Measurements from ENCODE around the gene GPD1L.

GPD1L gene

DNA sequence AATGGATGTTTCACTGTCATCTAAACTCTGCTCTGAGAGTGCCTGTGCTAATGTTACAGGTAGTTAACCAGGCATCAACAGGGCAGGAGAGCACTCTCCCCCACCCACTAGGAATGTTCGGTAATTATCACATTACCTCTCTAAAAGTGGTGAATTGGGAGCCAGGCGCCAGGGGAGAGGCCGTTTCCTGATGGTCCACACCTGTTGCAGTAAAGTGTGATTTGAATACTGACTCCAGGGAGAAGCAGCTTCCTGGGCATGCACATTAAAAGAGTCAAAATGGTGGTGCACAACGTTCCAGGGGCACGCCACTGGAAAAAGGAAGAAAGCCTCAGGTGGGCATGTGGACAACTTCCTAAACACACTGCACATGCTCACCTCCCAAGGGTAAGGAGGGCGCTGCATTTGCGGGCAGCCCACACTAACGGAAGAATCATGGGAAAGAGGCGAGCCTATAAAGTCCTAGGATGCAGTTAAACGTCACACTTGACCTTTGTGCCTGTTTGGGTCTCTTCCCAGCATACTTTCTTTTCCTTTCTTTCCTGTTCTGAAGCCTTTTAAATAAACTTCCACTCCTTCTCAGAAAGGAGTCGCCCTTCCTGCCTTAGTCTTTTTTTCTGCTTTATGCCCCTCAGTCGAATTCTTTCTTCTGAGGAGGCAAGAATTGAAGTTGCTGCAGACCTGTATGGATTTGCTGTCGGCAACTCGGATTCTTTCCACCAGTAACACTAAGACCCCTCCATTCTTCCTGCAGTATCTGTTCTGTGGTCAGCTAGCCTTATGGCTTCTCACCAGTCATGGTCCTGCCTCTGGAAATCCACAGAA is 28.9 kb upstream of the GPD1L start:
- Histone ChIP-seq H3K4me1 (no peaks in the 10 kb centered on the region), H3K27me3 (no peaks in the 10 kb centered on the region), H3K9me3 (no peaks in the 10 kb centered on the region), H3K4me3 (ENCODE audit: low read depth, low read length) (no peak overlapping the region), H3K36me3 (no peaks in the 10 kb centered on the region)
- no peak for DNase-seq
- TF ChIP-seq, protein P1, sequence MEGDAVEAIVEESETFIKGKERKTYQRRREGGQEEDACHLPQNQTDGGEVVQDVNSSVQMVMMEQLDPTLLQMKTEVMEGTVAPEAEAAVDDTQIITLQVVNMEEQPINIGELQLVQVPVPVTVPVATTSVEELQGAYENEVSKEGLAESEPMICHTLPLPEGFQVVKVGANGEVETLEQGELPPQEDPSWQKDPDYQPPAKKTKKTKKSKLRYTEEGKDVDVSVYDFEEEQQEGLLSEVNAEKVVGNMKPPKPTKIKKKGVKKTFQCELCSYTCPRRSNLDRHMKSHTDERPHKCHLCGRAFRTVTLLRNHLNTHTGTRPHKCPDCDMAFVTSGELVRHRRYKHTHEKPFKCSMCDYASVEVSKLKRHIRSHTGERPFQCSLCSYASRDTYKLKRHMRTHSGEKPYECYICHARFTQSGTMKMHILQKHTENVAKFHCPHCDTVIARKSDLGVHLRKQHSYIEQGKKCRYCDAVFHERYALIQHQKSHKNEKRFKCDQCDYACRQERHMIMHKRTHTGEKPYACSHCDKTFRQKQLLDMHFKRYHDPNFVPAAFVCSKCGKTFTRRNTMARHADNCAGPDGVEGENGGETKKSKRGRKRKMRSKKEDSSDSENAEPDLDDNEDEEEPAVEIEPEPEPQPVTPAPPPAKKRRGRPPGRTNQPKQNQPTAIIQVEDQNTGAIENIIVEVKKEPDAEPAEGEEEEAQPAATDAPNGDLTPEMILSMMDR (IDR thresholded peaks at IDR 0.05; ENCODE audit: low read depth, low read length) = no peak

DNA sequence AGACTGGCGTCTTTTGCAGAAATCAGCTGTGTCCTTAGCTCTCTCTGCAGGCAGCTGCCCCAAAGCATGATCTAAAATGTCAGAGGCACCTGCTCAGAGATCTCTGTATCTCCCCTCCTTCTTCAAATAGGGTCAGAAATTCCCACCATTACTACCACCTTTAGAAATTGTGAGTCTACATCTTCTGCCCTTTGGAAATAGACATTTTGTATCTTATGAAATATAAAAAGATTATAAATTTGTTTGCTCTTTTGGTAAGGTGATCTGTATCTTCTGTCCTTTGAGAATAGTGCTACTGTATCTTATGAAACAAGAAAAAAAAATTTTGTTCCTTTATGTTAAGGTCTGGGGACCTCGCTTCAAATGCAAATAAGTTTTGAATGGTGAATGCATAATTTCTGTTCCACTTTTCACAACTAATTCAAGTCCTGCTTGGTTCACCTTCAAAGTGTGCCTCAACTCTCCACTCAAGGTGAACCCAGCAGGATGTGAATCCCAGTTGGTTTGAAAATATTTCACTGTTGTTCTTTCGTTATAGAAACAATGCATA is 28.3 kb upstream of the GPD1L start:
- no peaks in the 10 kb centered on the region for H3K9me3 ChIP-seq
- TF ChIP-seq, protein P1 (IDR thresholded peaks at IDR 0.05; ENCODE audit: low read depth, low read length) = no peak
- H3K27me3 ChIP-seq = no peaks in the 10 kb centered on the region
- no peak overlapping the region for H3K4me3 ChIP-seq (ENCODE audit: low read depth, low read length)
- H3K4me1 ChIP-seq = no peaks in the 10 kb centered on the region
- no peaks in the 10 kb centered on the region for H3K36me3 ChIP-seq
- no peak for DNase-seq

DNA sequence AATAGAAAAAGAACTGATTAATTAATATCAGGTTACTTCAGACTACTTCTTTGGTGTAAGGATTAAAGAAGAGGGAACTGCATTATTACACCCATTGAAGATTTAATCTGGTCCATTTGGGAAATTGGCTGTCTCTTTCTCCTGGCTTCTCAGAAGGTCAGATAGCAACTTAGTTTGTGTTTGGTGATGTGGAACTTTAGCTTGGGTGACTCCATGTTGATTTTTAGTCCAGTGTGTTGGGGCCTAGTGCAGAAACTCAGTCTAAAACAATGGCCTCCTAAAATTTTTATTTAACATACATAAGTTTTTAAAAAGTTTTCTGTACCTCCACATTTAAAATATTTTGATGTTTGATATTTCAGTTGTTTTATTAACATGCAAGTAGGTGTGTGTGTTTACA is 27.6 kb upstream of the GPD1L start:
- no peak overlapping the region for H3K4me3 ChIP-seq (ENCODE audit: low read depth, low read length)
- TF ChIP-seq, protein P1 (IDR thresholded peaks at IDR 0.05; ENCODE audit: low read depth, low read length) = no peak

DNA sequence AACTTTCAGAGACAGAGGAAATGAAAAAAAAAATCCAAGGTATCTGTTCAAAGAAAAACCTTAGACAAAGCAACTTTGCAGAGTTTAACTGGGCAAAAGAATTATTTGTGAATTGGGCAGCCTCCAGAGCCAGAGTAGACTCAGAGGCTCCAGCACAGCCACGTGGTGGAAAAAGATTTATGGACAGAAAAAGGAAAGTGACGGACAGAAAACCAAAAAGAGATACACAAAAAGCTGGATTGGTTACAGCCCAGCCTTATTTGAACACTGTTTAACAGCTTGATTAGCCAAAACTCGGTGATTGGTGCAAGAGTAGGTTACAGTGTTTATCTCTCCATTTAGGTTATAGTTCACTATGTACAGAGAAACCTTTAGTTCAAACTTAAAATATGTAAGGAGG is 23.7 kb upstream of the GPD1L start:
- Histone ChIP-seq H3K36me3 (no peaks in the 10 kb centered on the region), H3K9me3 (no peaks in the 10 kb centered on the region), H3K4me3 (ENCODE audit: low read depth, low read length) (no peak overlapping the region), H3K4me1 (no peaks in the 10 kb centered on the region), H3K27me3 (no peaks in the 10 kb centered on the region)
- DNase-seq = no peak
- TF ChIP-seq, protein P1 (IDR thresholded peaks at IDR 0.05; ENCODE audit: low read depth, low read length) = no peak

More for the DNA sequence above, 27.6 kb upstream of the GPD1L start:
- H3K4me1 ChIP-seq = no peaks in the 10 kb centered on the region
- no peaks in the 10 kb centered on the region for H3K27me3 ChIP-seq
- DNase-seq = no peak
- no peaks in the 10 kb centered on the region for H3K9me3 ChIP-seq
- no peaks in the 10 kb centered on the region for H3K36me3 ChIP-seq

DNA sequence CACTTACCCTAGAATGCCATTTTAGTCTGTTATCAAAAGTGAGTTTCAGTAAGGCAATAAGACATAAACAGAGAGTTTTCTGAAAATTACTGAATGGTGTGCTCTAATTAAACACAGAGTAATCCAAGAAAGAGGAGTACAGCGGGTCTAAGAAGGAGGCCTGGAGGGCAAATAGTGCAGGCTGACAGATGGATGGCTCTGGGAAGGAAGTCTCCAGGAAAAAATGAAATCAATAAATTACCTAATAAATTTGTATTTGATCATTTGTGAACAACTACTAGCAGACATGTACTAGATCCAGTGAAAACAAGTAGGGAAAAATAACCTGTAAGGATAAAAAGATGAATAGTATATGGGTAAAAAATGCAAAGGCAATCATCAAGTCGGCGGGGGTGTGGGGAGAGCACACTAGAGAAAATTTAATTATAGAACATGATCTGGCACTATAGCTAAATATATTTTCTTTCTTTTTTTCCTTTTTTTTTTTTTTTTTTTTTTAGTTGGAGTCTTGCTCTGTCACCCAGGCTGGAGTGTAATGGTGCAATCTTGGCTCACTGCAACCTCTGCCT is 22.6 kb upstream of the GPD1L start:
- TF ChIP-seq, protein P1 (IDR thresholded peaks at IDR 0.05; ENCODE audit: low read depth, low read length) = no peak
- Histone ChIP-seq H3K36me3 (no peaks in the 10 kb centered on the region), H3K4me1 (no peaks in the 10 kb centered on the region), H3K27me3 (no peaks in the 10 kb centered on the region), H3K9me3 (no peaks in the 10 kb centered on the region), H3K4me3 (ENCODE audit: low read depth, low read length) (no peak overlapping the region)
- DNase-seq = no peak

DNA sequence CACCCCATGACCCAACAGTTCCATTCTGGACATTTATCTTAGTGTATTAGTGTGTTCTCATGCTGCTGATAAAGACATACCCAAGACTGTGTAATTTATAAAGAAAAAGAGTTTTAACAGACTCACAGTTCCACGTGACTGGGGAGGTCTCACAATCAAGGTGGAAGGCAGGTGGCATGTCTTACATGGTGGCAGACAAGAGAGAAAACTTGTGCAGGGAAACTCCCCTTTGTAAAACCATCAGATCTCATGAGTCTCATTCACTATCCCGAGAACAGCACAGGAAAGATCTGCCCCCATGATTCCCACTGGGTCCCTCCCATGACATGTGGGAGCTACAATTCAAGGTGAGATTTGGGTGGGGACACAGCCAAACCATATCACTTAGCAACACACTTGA is 21.6 kb upstream of the GPD1L start:
- no peaks in the 10 kb centered on the region for H3K27me3 ChIP-seq
- no peaks in the 10 kb centered on the region for H3K4me1 ChIP-seq
- H3K4me3 ChIP-seq (ENCODE audit: low read depth, low read length) = no peak overlapping the region
- H3K36me3 ChIP-seq = no peaks in the 10 kb centered on the region
- no peak for DNase-seq
- H3K9me3 ChIP-seq = no peaks in the 10 kb centered on the region
- TF ChIP-seq, protein P1 (IDR thresholded peaks at IDR 0.05; ENCODE audit: low read depth, low read length) = no peak

Measured in BE2C (cell line).